ENCODE data around the gene CIT.

Gene CIT

GRCh38 chr12:119692410-119692809 lies 184.7 kb downstream of the CIT start:
- no peak for DNase-seq

DNA sequence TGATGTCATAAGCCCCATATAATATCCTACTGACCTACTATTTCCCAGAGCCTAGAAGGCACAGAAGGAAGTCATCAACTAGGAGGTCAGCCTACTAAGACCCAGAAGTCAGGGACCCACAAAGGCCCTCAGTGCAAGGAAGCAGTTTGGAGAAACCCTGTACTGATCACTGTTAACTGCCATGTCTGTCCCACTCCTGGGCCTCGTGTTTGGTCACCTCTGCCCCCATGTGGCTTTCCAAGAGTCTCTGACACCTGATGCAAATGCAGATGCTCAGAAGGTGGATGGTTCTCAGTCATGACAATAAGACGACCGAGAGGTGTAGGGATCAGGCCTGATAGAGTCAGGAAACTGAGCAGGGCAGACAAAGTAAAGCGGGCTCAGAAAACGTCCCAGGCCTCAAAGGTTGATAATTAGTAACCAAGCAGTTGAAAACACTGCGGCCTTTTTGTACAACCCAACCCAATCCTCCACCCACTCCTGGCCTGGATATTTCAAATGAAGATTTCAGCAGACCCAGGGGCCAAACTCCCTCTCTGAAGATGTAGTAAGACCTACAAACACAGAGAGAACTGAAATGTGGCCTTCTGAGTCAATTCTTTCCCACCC lies 185.8 kb downstream of the CIT start:
- no peak for DNase-seq

- no peak for DNase-seq
Observed at GRCh38 chr12:119689935-119690500, 187.1 kb downstream of the CIT start.

GRCh38 chr12:119687879-119688278 lies 189.2 kb downstream of the CIT start:
- DNase-seq, result no peak

- DNase-seq, result no peak
Observed at GRCh38 chr12:119687406-119687805, 189.7 kb downstream of the CIT start.

GRCh38 chr12:119686776-119687175 lies 190.3 kb downstream of the CIT start:
- no peak for DNase-seq

DNA sequence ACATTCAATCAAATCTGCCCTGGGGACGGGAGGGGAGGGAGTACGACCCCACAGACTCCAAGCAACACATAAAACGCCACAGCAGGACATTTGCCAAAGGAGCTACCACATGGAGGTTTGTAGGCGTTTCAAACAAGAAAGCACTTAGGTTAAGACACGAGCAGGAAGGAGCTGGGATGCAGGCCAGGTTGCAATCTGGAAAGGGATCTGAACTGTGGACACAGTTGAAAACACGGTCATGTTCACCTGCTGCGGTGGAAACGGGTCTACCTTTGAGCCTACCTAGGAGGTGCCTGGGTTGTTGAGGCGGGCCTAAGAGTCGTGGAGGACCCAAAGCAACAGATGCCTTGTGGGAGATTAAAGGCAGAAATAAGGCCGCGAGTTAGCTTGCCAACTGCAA lies 190.8 kb downstream of the CIT start:
- no peak for DNase-seq

DNA sequence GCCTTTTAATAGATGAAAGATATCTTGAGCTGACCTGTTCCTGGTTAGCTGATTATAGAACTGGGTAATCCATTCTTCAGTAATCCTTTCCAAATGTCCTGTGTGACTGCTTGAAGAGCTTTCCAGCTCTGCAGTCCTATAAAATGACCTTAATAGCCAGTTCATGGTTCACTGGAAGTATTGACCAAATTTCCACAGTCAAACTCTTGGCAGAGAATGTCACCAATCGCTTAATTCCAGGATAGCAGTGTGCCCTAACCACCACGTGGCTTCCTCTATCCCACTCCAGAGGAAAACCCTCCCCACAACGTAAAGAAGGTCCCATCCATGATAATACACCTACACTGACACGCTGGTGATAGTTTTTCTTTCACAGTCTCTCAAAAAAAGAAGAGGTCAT lies 191.7 kb downstream of the CIT start:
- DNase-seq, result no peak

DNA sequence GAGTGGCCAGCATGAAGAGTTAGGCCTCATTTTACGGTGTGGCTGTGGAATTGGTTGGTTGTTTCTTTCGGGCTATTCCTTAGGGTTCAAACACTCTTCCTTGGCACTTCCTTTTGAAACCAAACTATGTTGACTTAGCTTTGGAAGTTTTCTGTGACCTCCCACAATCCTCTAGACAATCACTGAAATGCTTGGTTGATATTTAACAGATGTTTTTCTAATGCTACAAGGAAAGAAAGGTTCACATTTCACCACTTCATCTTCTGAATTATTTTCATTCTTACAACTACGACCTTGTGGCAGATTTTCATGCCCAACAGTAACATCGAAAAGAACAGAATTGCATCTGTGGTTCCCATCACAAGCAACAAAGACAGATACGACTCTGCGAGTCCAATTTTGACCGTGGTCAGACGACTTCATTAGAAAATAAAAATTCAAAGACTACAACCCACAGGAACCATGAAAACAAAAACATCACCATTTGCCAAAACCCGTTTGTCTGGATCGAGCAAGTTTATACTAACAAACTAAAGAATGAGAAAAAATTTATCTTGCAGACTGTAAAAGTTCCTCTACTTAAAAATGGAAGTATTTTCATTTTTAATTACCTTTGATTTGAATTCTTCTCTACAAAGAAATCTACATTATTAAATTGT lies 192.3 kb downstream of the CIT start:
- no peak for DNase-seq

GRCh38 chr12:119683816-119684215 lies 193.3 kb downstream of the CIT start:
- no peak for DNase-seq

- no peak for DNase-seq
Observed at GRCh38 chr12:119683413-119683812, 193.7 kb downstream of the CIT start.

- no peak for DNase-seq
Observed at GRCh38 chr12:119682639-119683252, 194.4 kb downstream of the CIT start.

DNA sequence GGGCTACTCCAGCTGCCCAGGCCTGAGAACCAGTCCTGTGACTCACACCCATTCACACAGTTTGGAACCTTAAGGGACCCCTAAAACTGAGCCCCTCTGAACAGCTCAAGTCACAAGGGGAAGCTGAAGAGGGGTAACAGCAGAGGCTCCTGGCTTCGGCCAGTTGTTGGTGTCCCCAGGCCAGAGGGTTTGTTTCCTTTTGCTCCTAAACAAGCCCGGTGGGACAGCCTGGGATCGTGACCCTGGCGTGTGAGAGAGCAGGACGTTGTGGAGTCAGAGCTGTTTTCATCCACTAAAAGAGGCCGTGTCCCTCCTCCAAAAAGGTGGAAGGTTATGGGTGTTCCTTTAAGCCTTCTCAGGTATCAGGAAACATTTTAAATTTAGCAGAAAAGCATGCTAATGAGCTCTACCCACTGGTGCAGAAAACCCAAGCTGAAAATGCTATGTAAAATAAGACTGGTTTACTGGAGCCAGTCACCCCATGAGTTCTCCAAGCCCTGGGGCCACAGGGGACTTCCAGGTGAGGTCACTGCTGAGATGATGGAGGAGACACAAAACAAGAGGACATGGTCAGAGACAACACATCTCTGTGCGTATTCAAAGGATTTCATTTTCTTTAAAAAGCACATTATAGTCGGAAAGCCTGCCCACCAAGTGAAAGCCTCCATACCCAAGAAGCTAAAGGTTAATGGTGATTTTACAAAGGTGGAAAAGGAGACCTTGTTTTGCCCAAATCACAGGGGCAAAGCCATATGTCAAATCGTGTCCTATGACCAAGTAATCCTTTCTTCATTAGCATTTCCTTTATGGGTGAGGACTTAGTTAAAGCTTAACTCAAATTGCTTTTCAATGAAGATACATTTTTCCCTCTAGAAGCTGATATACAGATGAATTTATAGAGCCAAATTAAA lies 195.1 kb downstream of the CIT start:
- DNase-seq, result no peak

DNA sequence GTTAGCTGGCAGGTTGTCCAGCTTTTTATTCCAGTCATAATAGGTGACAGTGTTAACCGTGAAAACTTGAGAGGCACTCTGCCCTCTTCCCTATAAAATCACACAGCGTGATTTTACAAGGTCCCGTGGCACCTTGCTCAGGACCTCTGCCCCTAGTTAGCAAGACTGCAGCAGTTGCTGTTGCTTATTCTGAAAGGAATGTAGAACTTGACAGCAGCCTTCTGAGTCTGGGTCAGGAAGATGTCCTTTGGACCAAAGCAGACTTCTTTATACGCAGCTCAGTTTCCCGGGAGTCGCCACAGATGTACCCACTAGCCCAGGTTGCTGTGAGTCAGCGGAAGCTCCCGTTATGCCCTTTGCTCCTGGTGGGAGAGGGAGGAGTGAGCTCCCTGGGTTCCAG lies 196.0 kb downstream of the CIT start:
- DNase-seq, result no peak

- no peak for DNase-seq
Observed at GRCh38 chr12:119679490-119679889, 197.6 kb downstream of the CIT start.

GRCh38 chr12:119679081-119679480 lies 198.0 kb downstream of the CIT start:
- DNase-seq, result no peak

DNA sequence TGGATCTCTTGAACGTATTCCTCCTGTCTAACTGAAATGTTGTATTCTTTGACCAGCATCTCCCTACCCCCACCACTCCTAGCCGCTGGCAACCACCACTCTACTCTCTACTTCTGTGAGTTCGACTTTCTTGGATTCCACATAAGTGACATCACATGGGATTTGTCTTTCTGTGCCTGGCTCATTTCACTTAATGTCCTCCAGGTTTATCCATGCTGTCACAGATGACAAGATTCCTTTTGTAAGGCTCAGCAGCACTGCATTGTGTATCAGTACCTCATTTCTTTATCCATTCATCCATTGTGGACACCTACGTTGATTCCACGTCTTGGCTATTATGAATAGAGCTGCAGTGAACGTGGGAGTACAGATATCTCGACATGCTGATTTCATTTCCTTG lies 198.7 kb downstream of the CIT start:
- no peak for DNase-seq

DNA sequence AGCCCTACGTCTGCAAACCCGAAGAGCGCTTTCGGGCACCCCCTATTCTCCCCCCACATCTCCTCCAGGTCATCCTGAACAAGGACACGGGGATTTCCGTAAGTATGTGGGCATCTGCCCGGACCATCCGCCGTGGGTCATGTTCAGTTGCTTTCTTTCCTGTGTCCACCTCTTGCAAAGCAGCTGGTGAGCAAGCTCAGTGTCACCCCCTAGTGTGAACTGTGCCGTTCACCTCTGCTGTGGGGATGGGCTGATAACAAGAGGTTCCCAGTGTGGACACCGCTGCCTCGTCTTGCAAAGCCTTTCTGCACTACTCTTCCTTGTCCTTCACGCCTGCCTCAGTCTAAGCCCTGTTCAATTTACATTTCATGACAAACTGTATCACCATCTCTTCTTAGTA lies 200.5 kb downstream of the CIT start:
- no peak for DNase-seq

DNA sequence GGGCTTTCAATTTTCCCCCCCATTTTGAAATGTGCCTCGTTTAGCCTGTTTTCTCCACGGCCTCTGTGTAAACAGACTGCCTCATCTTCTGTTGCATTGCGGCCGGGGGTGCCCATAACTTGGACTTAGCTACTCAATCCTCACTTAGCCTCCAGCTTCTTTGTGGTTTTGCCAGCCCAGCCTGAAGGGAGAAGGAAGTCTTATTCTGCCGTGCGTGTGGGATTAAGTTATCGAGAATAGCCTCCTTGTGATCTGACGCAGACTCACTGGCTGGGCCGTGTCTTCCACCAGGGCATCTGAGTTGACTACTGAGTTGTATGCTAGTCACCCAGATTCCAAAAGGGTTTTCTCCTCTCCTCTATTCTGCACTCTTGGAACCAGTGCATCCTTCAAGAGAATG lies 201.1 kb downstream of the CIT start:
- no peak for DNase-seq

GRCh38 chr12:119674560-119674959 lies 202.6 kb downstream of the CIT start:
- no peak for DNase-seq

GRCh38 chr12:119673634-119674033 lies 203.5 kb downstream of the CIT start:
- DNase-seq, result no peak

- DNase-seq, result no peak
Observed at GRCh38 chr12:119672194-119672593, 204.9 kb downstream of the CIT start.

DNA sequence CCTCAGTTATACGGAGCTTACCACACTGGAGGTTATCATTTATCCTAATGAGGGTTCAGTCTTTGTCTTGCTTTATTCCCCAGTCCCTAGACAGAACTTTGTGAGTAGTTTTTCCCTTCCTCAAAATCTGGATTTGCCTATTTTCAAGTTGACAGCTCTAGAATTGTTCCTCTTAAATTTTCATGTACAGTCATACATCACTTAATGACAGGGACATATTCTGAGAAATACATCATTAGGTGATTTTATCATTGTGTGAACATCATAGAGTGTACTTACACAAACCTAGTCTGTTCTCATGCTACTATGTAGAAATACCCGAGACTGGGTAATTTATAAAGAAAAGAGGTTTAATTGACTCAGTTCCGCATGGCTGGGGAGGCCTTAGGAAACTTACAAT lies 206.1 kb downstream of the CIT start:
- no peak for DNase-seq
